GM21526 (cell line): ENCODE results near the gene ZMYND19.
A peak's percentile ranks its signal among the peaks of the same experiment; 100 is the strongest.
"Not testable (repeated sequence)": the region's sequence is repeated elsewhere in the genome, so short reads cannot be mapped to it uniquely, and the experiment has no call there.

Experiments
- ATAC-seq: cut with Tn5 transposase; IDR thresholded peaks from one replicate; pipeline ENCODE4 v1.9.1; 2021; ENCODE audit warnings: moderate library complexity; ENCODE audit not compliant: unreplicated experiment, low FRiP score

Gene ZMYND19

DNA sequence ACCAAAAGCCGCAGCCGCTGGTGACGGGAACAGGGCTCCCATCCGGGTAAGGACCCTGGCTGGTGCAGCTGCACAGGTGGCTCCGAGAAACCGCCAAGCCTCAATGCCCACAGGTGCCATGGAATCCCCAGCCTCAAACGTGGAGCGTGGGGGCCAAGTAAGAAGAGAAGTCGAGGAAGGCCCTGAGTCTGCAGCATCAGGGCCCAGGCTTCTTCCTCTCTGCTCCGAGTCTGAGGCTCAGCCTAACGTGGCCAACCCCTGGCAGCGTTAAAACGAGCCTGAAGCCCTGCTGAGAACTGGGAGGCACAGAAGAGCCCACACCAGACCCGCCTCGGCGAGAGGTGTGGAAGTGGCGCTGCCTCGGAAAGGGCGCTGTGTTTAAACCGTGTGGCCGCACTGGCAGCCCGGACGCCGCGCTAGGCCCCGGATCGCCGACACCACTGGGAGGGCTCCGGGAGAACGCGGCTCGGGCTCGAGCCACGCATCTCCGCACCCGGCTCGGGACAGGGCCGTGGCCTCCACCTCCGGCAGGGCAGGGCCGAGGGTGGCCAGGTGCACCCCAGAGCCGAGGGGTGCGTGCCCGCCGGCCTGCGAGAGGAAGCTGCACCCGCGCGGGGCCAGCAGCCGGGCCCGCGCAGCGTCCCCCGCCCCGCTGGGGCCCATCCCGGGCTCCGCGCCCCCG, 730 bp downstream of the ZMYND19 start:
- ATAC-seq: peak; percentile 15

DNA sequence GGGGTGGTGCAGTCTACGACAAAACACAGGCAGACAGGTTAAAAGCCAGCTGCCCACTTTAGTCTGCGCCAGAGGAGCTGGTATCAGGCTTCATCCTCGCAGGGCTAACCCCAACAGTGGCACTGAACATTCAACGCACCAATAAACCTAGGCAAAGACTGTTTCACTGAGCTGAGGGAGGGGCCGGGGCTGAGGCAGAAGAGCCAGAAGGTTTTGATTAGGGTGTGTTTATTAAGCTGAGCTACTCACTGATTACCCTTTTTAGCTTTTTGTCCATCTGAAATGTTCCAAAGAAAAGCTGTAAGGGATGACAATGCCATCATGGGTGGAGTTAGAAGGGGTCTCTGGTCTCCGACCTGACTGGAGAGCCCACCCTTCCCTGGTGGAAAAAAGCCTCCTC, 1.4 kb downstream of the ZMYND19 start:
- ATAC-seq: no peak

DNA sequence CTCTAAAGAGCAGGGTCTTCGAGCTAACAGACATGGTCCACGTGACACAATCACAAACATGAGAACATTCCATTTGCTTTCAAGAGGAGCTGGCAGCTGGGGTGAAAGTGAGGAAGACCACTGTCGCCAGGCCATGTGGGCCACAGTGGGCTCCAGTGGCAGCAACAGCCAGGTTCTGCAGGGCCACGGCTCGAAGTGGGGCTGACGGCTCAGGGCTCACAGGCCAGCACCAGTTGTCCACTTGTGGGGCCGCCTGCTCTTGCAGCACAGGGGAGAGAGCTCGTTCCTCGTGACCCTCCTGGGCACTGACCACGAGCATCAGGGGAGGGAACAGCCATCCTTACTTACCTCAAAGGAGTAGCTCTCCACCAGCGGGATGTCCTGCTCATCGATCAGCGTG, 2.0 kb downstream of the ZMYND19 start:
- ATAC-seq: no peak

DNA sequence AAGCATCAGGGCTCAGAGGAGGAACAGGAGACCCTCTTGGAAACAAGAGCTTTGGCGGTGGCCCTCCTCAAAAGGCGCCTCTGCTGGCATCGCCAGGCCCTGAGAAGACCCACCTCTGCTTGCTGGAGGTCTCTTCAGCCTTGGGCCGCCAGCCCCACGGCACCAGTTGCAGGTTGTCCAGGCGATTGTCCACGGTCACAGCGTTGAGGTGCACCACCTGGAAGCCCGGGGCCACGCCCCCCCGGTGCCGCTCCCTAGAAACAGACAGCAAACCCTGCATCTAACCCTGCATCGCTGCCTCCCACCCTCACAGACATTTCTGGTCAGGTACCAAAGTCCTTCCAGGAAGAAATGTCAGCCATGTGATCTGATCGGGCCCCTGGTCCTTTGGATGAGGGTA, 3.5 kb downstream of the ZMYND19 start:
- ATAC-seq: no peak

DNA sequence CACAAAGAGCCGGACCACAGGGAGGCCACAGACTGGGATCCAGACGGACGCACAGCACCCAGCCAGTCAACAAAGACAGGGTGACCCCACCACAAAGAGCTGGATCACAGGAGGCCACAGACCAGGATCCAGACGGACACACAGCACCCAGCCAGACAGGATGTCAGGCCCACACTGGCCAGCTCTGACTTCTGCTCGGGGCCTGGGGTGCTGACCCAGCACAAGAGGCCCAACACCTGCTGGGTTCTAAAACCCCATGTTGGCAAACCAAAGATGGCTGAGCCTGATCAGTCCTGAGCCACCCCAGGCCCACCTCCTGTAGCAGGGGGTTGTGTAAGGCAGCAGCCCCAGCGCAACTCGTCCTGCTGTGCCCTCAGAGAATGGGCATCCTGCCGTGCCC, 6.4 kb downstream of the ZMYND19 start:
- ATAC-seq: no peak

DNA sequence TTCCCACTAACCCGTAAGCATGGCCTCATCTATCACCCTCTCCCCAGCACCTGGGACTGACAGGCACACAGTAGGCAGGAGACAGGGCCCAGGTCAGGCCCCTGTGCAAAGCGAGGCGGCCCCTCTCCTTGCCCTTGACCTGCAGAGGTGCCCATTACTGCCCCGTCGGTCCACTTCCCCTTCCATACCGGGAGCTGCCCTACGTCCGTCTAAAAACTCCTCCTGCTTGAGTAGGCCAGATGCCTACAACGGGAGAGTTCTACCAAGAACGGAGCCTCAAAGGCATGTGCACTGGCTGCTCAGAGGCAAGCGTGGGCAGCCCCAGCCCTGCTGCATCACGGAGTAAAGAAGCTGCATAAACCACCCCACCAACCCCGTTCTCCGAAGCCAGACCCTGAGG, 7.0 kb downstream of the ZMYND19 start:
- ATAC-seq: no peak

DNA sequence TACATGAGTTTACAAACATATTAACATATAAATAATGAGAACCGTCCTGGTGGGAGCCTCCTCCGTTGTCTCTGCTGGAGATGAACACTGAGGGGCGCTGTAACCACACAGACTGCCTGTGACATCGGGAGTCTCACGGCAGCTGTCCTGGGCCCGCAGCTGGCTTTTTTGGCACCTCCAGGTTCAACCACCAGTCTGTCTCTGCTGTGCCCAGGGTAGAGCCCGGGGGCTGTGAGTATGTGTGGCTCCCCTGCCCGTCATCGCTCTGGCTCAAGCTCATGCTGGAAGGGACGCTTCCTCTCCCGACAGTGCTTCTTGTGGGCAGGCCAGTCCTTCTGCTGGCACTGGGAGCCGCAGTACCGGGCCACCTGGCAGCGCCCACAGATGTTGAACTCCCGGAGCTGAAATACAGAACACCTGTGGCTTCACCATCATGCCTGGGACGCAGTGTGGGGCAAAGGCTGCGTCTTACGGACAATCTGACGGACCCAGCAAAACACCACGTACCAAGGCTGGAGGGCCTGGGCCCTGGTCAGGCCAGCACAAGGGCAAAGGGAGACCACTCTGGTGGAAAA, 7.9 kb downstream of the ZMYND19 start:
- ATAC-seq: no peak

DNA sequence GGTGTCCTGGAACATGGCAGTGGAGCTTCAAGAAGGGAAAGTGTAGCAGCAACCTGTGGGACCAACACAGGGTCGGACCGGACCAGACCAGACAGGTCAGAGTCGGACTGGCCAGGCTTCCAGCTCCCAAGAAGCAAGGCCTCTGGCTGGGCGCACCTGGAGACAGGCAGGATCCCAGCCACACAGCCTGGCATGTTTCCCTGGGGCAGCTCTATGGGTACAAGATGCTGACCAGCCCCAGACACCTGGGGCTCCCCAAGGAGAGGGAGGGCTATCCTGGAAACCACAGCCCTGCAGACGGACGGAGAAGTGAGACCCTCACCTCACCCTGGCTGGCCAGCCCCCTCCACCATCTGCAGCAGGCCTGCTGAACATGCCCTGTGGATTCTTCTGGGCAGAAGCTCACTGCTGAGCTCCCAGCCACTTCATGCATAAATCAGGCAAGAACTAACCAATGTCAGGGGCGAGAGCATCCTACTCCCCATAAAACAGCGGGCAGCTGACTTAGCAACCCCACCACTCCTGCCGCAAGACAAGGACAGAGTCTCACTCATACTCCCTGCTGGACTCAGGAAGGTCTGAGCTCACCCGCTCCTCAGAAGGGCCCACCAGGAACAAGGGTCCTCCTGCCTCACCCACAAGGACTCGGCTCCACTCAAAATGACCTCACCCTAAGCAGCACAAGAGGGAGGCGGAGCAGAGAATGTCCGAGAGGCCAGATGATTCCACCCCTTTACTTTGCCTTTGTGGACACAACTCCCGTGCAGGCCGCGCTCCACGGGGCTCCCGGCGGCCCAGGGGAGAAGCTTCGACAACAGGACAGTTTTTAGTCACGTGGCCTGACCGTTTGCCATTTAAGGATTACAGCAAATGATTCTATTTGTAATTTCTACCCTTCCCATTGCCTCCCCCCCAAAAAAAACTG, 8.7 kb downstream of the ZMYND19 start:
- no peak for ATAC-seq

DNA sequence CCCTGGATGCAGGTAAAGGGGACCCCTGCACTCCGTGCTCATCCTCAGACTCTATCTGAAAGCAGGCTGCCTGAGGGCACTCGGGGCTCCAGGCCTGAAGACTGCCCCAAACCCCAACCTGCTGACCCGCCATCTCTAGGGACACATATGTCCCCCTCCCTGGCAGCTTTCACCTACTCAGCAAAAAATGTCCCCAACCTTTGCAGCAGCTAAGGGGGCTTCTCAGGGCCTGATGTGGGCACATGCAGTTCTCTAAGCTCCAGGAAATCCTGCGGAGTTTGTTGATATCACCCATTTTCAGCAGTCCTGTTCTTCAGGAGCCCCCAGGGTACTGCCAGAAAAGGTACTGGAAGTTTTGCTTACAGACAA, 9.4 kb downstream of the ZMYND19 start:
- ATAC-seq: no peak

DNA sequence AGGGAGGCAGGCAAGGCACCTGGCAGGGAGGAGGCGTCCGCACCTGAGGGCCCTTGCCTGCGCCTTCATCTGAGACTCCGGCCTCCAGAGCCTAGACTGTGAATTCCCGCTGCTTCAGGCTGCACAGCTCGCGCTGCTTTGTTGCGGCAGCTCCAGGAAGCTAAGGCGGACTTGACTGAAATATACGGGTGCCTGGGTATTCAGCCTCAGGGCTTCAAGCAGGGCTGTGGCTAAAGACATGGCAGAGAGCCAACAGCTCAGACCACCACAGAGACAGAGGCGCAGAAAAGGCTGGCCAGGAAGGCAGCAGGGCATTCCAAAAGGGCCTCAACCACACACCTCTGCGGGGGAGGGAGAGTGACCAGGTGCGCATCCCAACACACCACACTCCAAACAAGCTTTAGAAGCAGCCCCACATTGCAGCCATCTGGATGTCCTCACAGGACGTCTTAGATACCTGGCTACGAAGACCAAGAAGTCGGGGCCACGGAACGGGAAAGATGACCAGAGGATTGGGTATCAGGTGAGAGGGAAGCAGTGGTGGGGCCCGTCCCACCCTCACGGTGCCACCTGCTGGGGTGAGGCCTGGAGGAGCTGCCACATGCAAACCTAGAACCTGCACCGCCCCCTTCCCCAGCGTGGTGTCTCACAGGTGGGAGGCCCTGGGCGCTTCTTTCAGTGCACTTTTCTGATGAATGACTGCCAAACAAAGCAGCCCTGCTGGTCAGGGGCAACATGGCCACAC, 9.9 kb downstream of the ZMYND19 start:
- no peak for ATAC-seq

DNA sequence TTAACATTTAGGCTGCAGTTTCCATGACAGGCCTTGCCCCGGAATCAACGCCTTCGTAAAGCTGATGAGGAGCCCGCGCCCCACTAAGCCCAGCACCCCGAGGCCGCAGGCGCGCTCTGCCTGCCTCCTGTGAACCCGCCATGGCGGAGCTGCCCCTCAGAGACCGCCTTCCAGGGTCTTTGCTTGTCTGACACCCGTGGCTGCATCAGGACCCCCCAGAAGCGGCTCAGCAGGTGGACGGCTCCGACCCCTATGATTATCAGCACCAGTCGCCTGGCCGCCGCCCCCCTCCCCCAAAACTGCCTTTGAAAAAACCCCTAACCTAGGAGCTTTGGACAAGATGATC, 11.1 kb downstream of the ZMYND19 start:
- no peak for ATAC-seq

DNA sequence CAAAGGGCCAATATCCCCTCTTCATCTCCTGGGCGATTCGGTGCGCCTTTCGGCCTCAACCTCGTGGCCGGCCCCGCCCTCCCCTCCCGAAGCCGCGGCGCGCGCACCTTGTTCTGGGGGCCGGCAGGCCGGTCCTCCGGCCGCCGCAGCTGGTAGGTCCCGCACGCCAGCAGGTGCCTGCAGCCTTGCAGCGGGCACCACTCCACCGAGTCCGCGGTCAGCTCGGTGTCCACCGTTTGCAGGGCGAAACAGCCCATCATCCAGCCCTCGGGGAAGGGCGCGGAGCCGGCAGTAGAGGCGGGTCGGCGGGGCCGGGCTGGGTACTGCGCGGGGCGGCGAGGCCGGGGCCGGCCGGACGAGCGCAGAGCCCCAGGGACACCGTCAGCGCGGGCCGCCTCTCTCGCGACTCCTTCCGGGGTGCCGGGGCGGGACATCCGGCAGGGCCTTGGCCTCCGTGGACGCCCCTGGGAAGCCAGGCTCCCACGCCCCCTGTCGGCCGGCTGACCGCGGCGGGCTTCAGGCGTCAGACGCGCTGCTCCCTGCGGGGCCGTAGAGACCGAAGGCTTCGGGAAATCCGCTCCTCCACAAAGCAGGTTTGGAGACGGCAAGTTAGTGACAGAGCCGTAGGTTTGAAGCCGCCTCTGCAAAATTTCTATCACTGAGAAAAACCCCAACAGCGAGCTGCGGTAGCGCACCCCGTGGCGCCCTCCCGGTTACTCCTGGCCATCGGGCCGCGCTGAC, 11.6 kb downstream of the ZMYND19 start, which contains the start of gene DPH7:
Gene DPH7, minus strand, starts transcription at position 408 of the 741 bp plus-strand sequence. Its CDS starts 148 bp downstream, at position 260.
- peak; percentile 61 for ATAC-seq

DNA sequence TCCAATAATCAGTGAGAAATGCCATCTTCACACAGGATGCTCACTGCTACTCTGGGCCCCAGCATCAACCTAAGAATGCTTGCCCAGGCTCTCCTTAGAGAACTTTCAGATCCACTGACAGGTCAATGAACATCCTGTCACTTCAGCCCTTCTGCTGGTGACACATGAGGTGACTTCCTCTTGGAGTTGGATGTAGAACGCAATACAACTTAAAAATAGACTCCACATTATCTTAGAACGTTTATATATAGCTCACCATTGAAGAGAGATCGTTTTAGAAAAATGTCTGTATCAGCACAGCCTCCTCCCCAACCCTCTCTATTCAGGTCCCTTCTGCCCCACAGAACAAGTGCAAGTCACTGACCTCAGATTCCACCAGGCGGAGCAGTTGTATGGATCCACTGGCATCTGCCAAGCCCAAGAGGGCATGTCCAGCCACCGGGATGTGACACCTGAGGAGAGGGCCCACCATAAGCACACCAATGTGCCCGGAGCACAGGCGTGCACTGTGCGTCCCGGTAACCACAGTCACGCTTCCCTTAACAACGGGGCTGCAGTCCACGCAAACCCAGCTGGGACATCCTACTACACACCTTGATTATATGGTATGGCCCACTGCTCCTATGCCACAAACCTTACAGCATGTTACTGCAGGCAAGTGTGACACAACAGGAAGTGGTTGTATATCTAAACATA, 14.4 kb downstream of the ZMYND19 start:
- no peak for ATAC-seq

DNA sequence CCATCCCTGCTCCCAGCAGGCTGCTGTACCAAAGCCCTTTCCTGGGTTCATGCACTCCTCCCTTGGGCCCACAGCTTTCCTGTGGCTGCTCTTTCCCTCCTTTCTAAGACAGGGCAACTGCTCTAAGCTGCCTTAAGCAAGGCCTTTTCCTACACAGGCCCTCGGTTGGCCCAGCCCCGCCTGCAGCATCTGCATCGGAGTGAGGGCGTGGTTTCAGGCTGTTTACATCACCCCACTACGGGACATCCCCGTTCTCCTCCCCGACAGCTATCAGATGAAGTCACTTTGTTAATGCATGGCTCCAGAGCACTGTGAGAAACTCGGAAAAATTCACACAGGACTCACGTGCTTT, 15.0 kb downstream of the ZMYND19 start:
- ATAC-seq: no peak

DNA sequence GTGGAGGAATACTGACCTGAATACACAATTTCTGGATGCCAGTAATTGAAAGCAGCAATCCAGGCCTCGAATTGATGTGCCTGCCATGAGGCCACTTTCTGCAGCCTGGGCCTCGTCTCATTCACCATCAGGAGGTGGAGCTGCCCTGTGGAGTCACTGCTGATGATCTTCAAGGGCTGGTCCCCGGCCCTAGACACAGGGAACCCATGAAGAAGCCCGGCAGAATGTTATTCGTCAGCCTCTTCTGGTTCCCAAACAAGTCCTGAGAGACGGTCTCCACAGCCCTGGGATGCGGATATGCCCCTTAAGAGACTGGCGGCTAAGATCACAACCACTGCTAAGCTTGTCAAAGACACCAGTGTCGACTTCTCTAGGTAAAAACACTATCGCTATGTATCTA, 16.1 kb downstream of the ZMYND19 start:
- ATAC-seq: no peak

DNA sequence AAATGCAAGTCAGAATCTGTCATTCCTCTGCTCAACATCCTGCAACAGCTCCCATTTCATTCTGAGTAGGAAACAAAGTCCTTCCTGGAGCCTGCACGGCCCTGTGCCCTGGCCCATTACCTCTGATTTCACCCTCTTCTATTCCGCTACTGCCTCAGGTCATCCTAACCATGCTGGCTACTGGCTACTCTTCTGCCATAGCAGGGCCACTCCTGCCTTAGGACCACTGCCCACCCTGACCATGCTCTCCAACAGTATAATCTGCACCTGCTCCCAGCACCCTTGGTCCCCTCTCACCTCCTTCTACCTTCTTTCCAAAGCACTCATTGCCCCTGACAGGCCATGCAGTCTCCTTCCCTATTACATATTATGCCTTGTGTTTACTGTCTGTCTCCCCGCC, 19.7 kb downstream of the ZMYND19 start:
- ATAC-seq: no peak

DNA sequence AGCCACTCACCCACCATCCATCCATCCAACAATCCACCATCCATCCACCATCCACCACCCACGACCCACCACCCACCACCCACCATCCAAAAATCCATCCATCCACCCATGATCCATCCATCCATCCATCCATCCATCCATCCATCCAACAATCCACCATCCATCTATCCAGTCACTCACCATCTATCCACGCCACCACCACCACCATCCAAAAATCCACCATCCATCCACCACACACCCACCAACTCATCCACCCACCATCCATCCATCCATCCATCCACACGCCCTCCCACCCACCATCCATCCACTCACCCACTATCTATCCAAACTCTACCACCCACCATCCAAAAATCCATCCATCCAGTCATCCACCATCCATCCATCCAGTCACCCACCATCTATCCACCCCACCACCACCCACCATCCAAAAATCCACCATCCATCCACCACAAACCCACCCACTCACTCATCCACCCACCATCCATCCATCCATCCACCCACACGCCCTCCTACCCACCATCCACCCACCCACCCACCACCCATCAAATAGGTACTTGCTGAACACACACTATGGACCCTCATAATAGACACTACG, 20.6 kb downstream of the ZMYND19 start:
- no peak for ATAC-seq

DNA sequence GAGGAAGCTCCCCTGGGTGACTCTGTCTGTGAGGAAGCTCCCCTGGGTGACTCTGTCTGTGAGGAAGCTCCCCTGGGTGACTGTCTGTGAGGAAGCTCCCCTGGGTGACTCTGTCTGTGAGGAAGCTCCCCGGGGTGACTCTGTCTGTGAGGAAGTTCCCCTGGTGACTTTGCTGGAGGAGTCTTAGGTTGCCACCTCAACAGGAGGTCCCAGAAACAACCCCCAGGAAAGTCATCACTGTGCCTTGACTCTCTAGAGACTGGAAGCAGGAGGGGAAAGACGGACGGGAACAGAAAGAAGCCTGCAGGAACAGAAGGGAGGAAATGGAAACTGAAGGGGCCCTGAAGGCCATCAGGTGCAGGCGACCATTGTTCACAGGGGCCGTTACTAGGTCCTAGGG, 21.9 kb downstream of the ZMYND19 start:
- ATAC-seq: not testable (repeated sequence)

DNA sequence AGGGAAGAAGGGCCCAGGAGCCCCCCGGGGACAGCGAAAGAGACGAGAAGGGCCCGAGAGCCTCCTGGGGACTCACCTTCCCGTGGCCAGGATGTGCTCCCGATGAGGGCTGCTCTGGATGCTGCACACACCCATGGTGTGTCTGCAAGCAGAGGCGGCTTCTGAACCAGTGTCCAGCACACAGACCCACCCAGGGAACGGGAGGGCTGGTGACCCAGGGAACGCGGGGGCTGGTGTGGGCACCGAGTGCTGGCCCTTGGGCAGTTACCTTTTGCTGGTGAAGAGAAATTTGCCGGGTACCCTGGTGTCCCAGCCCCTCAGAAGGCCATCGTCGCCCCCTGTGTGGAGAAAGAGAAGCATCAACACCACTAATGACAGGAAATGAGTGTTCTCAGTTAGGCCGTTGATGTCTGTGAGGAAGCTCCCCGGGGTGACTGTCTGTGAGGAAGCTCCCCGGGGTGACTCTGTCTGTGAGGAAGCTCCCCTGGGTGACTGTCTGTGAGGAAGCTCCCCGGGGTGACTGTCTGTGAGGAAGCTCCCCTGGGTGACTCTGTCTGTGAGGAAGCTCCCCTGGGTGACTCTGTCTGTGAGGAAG, 25.4 kb downstream of the ZMYND19 start:
- no peak for ATAC-seq
